22Rv1 (cell line): Measurements from ENCODE around the gene AGAP2.

ENCODE experiments used
- ZFX ChIP-seq: fragments of 450-650 bp; IDR thresholded peaks from 2 replicates; pipeline ENCODE4 v1.6.1; 2017; ENCODE audit warnings: antibody characterized with exemption, borderline replicate concordance
- TF ChIP-seq, protein P1 (sequence below): fragments of 450-650 bp; IDR thresholded peaks from 2 replicates; pipeline ENCODE4 v1.5.1; 2017; ENCODE audit warnings: mild to moderate bottlenecking

DNA sequence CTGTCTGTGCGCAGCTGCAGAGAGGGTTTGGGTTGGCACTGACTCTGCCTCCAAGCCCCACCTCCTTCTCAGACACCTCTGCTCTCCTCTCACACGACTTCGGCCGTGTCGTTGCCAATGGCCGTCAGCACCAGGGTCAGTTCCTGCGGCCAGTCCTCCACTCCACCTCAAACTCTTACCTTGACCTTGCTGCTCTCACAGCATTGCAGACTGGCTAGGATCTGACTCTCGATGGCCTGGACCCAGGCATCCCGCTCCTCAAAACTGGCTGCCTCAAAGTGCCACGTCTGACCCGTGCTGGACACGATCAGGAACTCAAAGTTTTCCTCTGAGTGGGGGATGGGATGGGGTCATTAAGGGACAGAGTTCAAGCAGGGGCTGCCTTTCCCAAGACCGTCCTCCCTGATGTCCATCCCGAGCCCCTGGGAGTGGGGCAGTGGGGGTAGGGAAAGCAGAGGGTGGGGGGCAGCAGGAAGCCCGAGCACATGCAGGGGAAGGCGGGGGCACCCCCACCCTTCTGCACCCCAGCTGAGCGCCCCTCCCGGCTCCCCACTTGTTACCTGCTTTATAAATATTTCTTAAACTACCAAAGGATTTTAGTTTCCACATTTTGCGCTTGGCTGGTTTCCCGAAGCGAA, 10.7 kb downstream of the AGAP2 start:
- TF ChIP-seq, protein P1, sequence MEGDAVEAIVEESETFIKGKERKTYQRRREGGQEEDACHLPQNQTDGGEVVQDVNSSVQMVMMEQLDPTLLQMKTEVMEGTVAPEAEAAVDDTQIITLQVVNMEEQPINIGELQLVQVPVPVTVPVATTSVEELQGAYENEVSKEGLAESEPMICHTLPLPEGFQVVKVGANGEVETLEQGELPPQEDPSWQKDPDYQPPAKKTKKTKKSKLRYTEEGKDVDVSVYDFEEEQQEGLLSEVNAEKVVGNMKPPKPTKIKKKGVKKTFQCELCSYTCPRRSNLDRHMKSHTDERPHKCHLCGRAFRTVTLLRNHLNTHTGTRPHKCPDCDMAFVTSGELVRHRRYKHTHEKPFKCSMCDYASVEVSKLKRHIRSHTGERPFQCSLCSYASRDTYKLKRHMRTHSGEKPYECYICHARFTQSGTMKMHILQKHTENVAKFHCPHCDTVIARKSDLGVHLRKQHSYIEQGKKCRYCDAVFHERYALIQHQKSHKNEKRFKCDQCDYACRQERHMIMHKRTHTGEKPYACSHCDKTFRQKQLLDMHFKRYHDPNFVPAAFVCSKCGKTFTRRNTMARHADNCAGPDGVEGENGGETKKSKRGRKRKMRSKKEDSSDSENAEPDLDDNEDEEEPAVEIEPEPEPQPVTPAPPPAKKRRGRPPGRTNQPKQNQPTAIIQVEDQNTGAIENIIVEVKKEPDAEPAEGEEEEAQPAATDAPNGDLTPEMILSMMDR = no peak
- no peak for TF ChIP-seq ZFX
